GM18868 (cell line): ENCODE data around the gene COL4A2.

Experiments used
- ATAC-seq: cut with Tn5 transposase; IDR thresholded peaks from one replicate; pipeline ENCODE4 v1.9.1; 2021; ENCODE audit warnings: mild to moderate bottlenecking, moderate library complexity; ENCODE audit not compliant: unreplicated experiment

Gene COL4A2

GRCh38 chr13:110396913-110397381 is 89.9 kb downstream of the COL4A2 start:
- ATAC-seq, result no peak

GRCh38 chr13:110397436-110398115 is 90.5 kb downstream of the COL4A2 start:
- ATAC-seq, result no peak

GRCh38 chr13:110398564-110399507 is 91.8 kb downstream of the COL4A2 start:
- no peak for ATAC-seq

- no peak for ATAC-seq
Observed at GRCh38 chr13:110399801-110400200, 92.7 kb downstream of the COL4A2 start.

GRCh38 chr13:110400786-110401533 is 93.9 kb downstream of the COL4A2 start:
- ATAC-seq, result no peak

GRCh38 chr13:110402299-110403069 is 95.4 kb downstream of the COL4A2 start:
- ATAC-seq, result no peak

GRCh38 chr13:110403315-110403714 is 96.2 kb downstream of the COL4A2 start:
- no peak for ATAC-seq

- ATAC-seq, result no peak
Observed at GRCh38 chr13:110403721-110404120, 96.6 kb downstream of the COL4A2 start.

- no peak for ATAC-seq
Observed at GRCh38 chr13:110404321-110404720, 97.2 kb downstream of the COL4A2 start.

- no peak for ATAC-seq
Observed at GRCh38 chr13:110405597-110406450, 98.7 kb downstream of the COL4A2 start.

- ATAC-seq, result no peak
Observed at GRCh38 chr13:110407021-110407420, 99.9 kb downstream of the COL4A2 start.

GRCh38 chr13:110407531-110407930 is 100.4 kb downstream of the COL4A2 start:
- no peak for ATAC-seq

- no peak for ATAC-seq
Observed at GRCh38 chr13:110408286-110408685, 101.2 kb downstream of the COL4A2 start.

GRCh38 chr13:110409581-110409992 is 102.5 kb downstream of the COL4A2 start:
- no peak for ATAC-seq

- no peak for ATAC-seq
Observed at GRCh38 chr13:110410000-110410399, 102.9 kb downstream of the COL4A2 start.

GRCh38 chr13:110410936-110411687 is 104.0 kb downstream of the COL4A2 start:
- no peak for ATAC-seq

GRCh38 chr13:110411688-110412059 is 104.6 kb downstream of the COL4A2 start:
- peak; percentile 19 for ATAC-seq

- ATAC-seq, result peak; percentile 90
Observed at GRCh38 chr13:110412132-110412914, 105.2 kb downstream of the COL4A2 start.
